HEK293T (cell line): ENCODE data around the gene WBP2.

Experiments
- CTCF ChIA-PET: fragments of 350-600 bp; formaldehyde crosslinking; extraction: SDS; loops from one replicate; lab custom pipeline; 2021; ENCODE audit warnings: antibody characterized with exemption, inconsistent platforms; lab: Yijun Ruan, JAX
- POLR2A ChIA-PET: fragments of 350-600 bp; formaldehyde crosslinking; extraction: SDS; loops from one replicate; lab custom pipeline; 2020; ENCODE audit warnings: antibody characterized with exemption, inconsistent platforms; lab: Yijun Ruan, JAX
- DNase-seq: peaks from one replicate; pipeline ENCODE4 v3.0.0; 2012; ENCODE audit warnings: mixed read lengths; ENCODE audit errors: extremely low spot score
- ARNT ChIP-seq: fragments of 450-650 bp; IDR thresholded peaks from 2 replicates; pipeline ENCODE4 v1.6.1; 2017; ENCODE audit warnings: mild to moderate bottlenecking
- BHLHE40 ChIP-seq: fragments of 450-650 bp; IDR thresholded peaks from 2 replicates; pipeline ENCODE4 v1.6.1; 2016; ENCODE audit warnings: mild to moderate bottlenecking, moderate library complexity, borderline replicate concordance
- CTBP1 ChIP-seq: fragments of 450-650 bp; IDR thresholded peaks from 2 replicates; pipeline ENCODE4 v1.6.1; 2016; ENCODE audit warnings: borderline replicate concordance
- ELF4 ChIP-seq: fragments of 450-650 bp; IDR thresholded peaks from 2 replicates; pipeline ENCODE4 v1.6.1; 2017; ENCODE audit warnings: antibody characterized with exemption
- FOXA1 ChIP-seq: fragments of 450-650 bp; IDR thresholded peaks from 2 replicates; pipeline ENCODE4 v1.6.1; 2016; ENCODE audit warnings: mild to moderate bottlenecking
- FOXK2 ChIP-seq: fragments of 450-650 bp; IDR thresholded peaks from 2 replicates; pipeline ENCODE4 v1.6.1; 2016; ENCODE audit warnings: mild to moderate bottlenecking
- FOXM1 ChIP-seq: fragments of 450-650 bp; IDR thresholded peaks from 2 replicates; pipeline ENCODE4 v1.6.1; 2017; ENCODE audit warnings: mild to moderate bottlenecking, borderline replicate concordance
- HDGF ChIP-seq: fragments of 450-650 bp; IDR thresholded peaks from 2 replicates; pipeline ENCODE4 v1.6.1; 2017; ENCODE audit warnings: antibody characterized with exemption, borderline replicate concordance
- L3MBTL2 ChIP-seq: fragments of 450-650 bp; conservative IDR thresholded peaks from 2 replicates; pipeline ENCODE4 v1.6.1; 2016; ENCODE audit warnings: mild to moderate bottlenecking
- LEF1 ChIP-seq: fragments of 450-650 bp; IDR thresholded peaks from 2 replicates; pipeline ENCODE4 v1.6.1; 2017; ENCODE audit warnings: mild to moderate bottlenecking, borderline replicate concordance
- NFRKB ChIP-seq: fragments of 450-650 bp; IDR thresholded peaks from 2 replicates; pipeline ENCODE4 v1.6.1; 2016; ENCODE audit warnings: mild to moderate bottlenecking, moderate library complexity
- PKNOX1 ChIP-seq: fragments of 450-650 bp; IDR thresholded peaks from 2 replicates; pipeline ENCODE4 v1.6.1; 2016
- SP1 ChIP-seq: fragments of 450-650 bp; IDR thresholded peaks from 2 replicates; pipeline ENCODE4 v1.6.1; 2017
- SUZ12 ChIP-seq: fragments of 450-650 bp; IDR thresholded peaks from 2 replicates; pipeline ENCODE4 v1.6.1; 2016; ENCODE audit warnings: mild to moderate bottlenecking
- TARDBP ChIP-seq: fragments of 450-650 bp; IDR thresholded peaks from 2 replicates; pipeline ENCODE4 v1.6.1; 2016
- ZNF384 ChIP-seq: fragments of 450-650 bp; IDR thresholded peaks from 2 replicates; pipeline ENCODE4 v1.6.1; 2016

WBP2 gene

GRCh38 chr17:75820094-75821080 lies 34.7 kb downstream of the WBP2 start:
- DNase-seq = no peak
- CTCF ChIA-PET = no interaction called here
- TF ChIP-seq NFRKB (no peak), SP1 (no peak), PKNOX1 (no peak)
- POLR2A ChIA-PET = interaction anchor here (1.8 kb wide), 1 partner anchor 40 kb away, joined by 7 read pairs; no protein-coding TSS in a partner anchor

- DNase-seq = no peak
- ChIA-PET CTCF (interaction anchor here (2.2 kb wide), 1 partner anchor 8 kb away, joined by 4 read pairs; no protein-coding TSS in a partner anchor), POLR2A (interaction anchor here (0.6 to 1.8 kb wide), 2 partner anchors 40 to 63 kb away, joined by 3 to 7 read pairs; no protein-coding TSS in a partner anchor)
- no peak for TF ChIP-seq CTBP1
- TF ChIP-seq PKNOX1 = no peak
- TF ChIP-seq LEF1 = no peak
Measured at GRCh38 chr17:75819678-75820077, 35.5 kb downstream of the WBP2 start.

GRCh38 chr17:75819116-75819515 lies 36.0 kb downstream of the WBP2 start:
- DNase-seq = no peak
- ChIA-PET CTCF (interaction anchor here (2.2 kb wide), 1 partner anchor 8 kb away, joined by 4 read pairs; no protein-coding TSS in a partner anchor), POLR2A (interaction anchor here (0.6 to 1.8 kb wide), 3 partner anchors 39 to 64 kb away, joined by 3 to 8 read pairs (median 7); a partner anchor contains a TSS)
- TF ChIP-seq L3MBTL2 (no peak), SP1 (no peak), PKNOX1 (no peak)

- TF ChIP-seq FOXA1 = no peak
- TF ChIP-seq SUZ12 = no peak
- TF ChIP-seq CTBP1 = no peak
- no peak for TF ChIP-seq BHLHE40
- no peak for TF ChIP-seq NFRKB
- no peak for DNase-seq
- ChIA-PET POLR2A (interaction anchor here (1.6 kb wide), 1 partner anchor 39 kb away, joined by 8 read pairs; a partner anchor contains a TSS), CTCF (interaction anchor here (2.2 kb wide), 1 partner anchor 9 kb away, joined by 4 read pairs; no protein-coding TSS in a partner anchor)
Measured at GRCh38 chr17:75818326-75818885, 36.7 kb downstream of the WBP2 start.

GRCh38 chr17:75817571-75817970 lies 37.6 kb downstream of the WBP2 start:
- ChIA-PET CTCF (interaction anchor here (0.5 to 2.2 kb wide), 2 partner anchors 10 to 192 kb away, joined by 3 to 4 read pairs; no protein-coding TSS in a partner anchor), POLR2A (interaction anchor here (1.0 to 1.6 kb wide), 3 partner anchors 8 to 38 kb away, joined by 3 to 8 read pairs (median 3); a partner anchor contains a TSS)
- TF ChIP-seq CTBP1 (no peak), SUZ12 (no peak), BHLHE40 (no peak), NFRKB (no peak), PKNOX1 (no peak), LEF1 (no peak), FOXA1 (no peak), FOXM1 (no peak), SP1 (no peak), HDGF (no peak), ZNF384 (no peak), L3MBTL2 (no peak)
- DNase-seq = no peak

GRCh38 chr17:75816693-75817092 lies 38.4 kb downstream of the WBP2 start:
- no peak for DNase-seq
- ChIA-PET POLR2A (interaction anchor here (1.0 to 4.0 kb wide), 3 partner anchors 7 to 37 kb away, joined by 3 to 20 read pairs (median 3); a partner anchor contains a TSS), CTCF (interaction anchor here (1.4 kb wide), 1 partner anchor 10 kb away, joined by 4 read pairs; no protein-coding TSS in a partner anchor)

More at GRCh38 chr17:75816693-75817092, 38.4 kb downstream of the WBP2 start:
- TF ChIP-seq SUZ12 (no peak), NFRKB (no peak), ELF4 (no peak), HDGF (no peak), TARDBP (no peak), FOXA1 (no peak), ARNT (no peak), LEF1 (no peak), PKNOX1 (no peak), FOXM1 (no peak), BHLHE40 (no peak), FOXK2 (no peak), ZNF384 (no peak), CTBP1 (no peak), SP1 (no peak)
